Right cardiac atrium (tissue), 5 donors: ENCODE data around the gene FAM117A. TPM values are rescaled to one million over a fixed set of nuclear protein-coding genes. Genes with fewer than 3 reads are reported as not detected.
"Not testable (repeated sequence)": the region's sequence is repeated elsewhere in the genome, so short reads cannot be mapped to it uniquely, and the experiment has no call there.

Experiments used
- ATAC-seq, 2 donors: fragments of 200-7000 bp; cut with Tn5 transposase; one replicate each; pipeline versions ENCODE4 v1.8.0 to v1.9.1; 2020; ENCODE audit warnings: moderate library complexity in 2 of 2, mild to moderate bottlenecking in 1 of 2
- DNase-seq, 3 donors: peaks; one replicate each; pipeline ENCODE4 v3.0.0-alpha.2; 2020
- H3K27ac ChIP-seq: one replicate; pipeline ENCODE4 v1.5.1; 2013; ENCODE audit warnings: mild to moderate bottlenecking, low read length, control low read depth, moderate library complexity
- H3K27me3 ChIP-seq: one replicate; pipeline ENCODE4 v1.6.1; 2013; ENCODE audit not compliant: control insufficient read depth, insufficient read depth
- H3K4me1 ChIP-seq: one replicate; pipeline ENCODE4 v1.6.1; 2013; ENCODE audit warnings: low read length; ENCODE audit not compliant: control insufficient read depth, insufficient read depth
- H3K4me3 ChIP-seq: one replicate; pipeline ENCODE4 v1.5.1; 2013; ENCODE audit warnings: low read length, control low read depth
- H3K9me3 ChIP-seq: one replicate; pipeline ENCODE4 v1.6.1; 2013; ENCODE audit warnings: low read length; ENCODE audit not compliant: control insufficient read depth
- WGBS: extraction: QIAGEN DNeasy Blood & Tissue Kit; methylation state at CpG from one replicate; pipeline ENCODE4 v1.1.7; 2013; 5-methylcytosine and 5-hydroxymethylcytosine counted together
- intact Hi-C, 4 donors: fragments of 100-400 bp; cut with DNase I; formaldehyde crosslinking; loops; one replicate each; pipeline versions ENCODE4 v1.11.0 to v1.14.0; 2022 to 2023
- polyA plus RNA-seq: library from polyadenylated mRNA; stranded (reverse); fragments of 200-250 nt; gene quantifications from one replicate; pipeline ENCODE4 v1.2.3, GENCODE V29; 2013
- total RNA-seq, 4 donors: library from RNA; stranded (reverse); fragmentation: NEBNext Ultra II Directional; extraction: Animal tissue kit (Norgen Biotek cat#: 25700); gene quantifications; one replicate each; pipeline ENCODE4 v1.2.1, GENCODE V29; 2021
- donor health status: healthy with polysubstance abuse.
- donor health status: DM: no; HTN: yes; CAD: no.
- donor health status: DM: no; HTN: no; CAD: no.
- donor health status: DM: no; HTN: yes; CAD: no; lungs with severe emphysema.
- donor health status: DM: yes; HTN: yes; CAD: no.

FAM117A gene
- total and polyA plus RNA-seq, 5 donors, result 9.9 to 22.8 (median 16.9) TPM

- ATAC-seq, result no peak
- intact Hi-C loops, result no loop called here
- no peak overlapping the region for H3K27ac ChIP-seq
- no peak for DNase-seq
- H3K27me3 ChIP-seq, result no peaks in the 10 kb centered on the region
- H3K4me1 ChIP-seq, result no peaks in the 10 kb centered on the region
- H3K9me3 ChIP-seq, result no peaks in the 10 kb centered on the region
- 19% methylated on average over 8 of the region's 8 CpGs for WGBS
- H3K4me3 ChIP-seq, result peak overlapping the region; percentile 98
Observed at GRCh38 chr17:49764559-49765180, 739 bp upstream of the FAM117A start.

DNA sequence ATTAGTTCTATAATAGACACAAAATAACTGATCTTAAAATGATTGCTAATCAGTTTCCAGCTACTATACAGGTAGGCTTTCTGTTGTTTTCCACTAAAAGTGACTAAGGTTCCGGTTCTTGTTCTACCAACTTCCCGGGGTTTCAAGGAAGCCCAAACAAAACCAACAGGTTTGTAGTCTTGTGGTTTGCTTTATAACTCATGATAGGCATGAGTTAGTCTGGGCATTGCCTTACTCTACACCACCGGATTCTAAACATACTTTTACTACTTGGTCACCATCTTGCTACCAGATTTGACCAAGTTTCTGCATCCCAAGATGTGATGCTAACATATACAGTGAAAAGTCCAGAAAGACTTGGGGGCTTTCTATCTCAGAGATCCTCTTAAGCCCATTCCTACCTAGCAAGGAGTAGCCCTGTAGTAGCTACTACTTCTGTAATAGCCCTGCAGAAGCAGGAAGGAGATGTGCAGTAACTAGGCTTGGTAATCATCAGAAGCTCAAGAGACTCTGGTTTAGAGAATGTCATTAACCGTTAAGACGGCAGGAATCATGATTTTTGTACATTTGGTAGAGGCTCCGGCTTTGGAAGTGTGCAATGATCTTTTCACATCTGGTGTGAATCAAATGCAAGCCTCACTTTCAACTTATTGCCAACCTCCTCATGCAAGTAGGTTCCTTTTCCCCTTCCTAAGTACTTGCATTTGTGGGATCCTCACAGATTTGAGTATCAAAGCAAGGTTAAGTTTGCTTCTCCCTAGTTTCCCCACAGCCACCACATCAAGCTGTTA is 1.6 kb downstream of the FAM117A start:
- intact Hi-C loops, result no loop called here
- 64% methylated on average over 6 of the region's 6 CpGs for WGBS
- peaks cover 1% of the 10 kb centered on the region for H3K4me1 ChIP-seq
- no peaks in the 10 kb centered on the region for H3K9me3 ChIP-seq
- no peak for ATAC-seq
- H3K4me3 ChIP-seq, result no peak overlapping the region
- H3K27me3 ChIP-seq, result no peaks in the 10 kb centered on the region
- H3K27ac ChIP-seq, result no peak overlapping the region
- no peak for DNase-seq

DNA sequence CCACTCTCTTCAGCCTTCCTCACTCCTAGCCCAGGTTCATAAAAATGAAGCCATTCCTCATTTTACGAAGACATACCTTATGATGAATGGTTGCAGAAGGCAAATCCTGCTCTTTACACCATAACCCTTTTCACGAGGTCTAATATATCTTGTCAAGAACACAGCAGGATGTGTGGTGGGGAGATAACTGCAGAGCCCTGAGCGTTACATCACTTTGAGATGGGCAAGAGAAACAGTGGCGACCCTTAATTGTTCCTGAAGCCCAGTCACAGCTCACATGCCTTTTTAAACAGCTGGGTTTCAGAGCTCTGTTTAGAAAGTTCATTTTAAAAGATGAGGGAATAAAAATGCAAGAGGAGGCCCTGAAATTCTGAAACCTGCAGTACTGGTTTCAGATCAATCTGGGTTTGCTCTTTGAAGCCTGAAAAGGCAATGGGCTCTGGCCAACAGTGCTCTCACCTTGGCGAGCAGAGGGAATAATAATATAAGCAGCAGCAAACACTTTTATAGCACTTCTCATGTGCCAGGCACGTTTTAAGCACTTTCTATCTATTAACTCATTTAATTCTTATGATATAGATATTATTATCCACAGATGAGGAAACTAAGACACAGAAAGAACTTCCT is 2.9 kb downstream of the FAM117A start:
- ATAC-seq, result no peak
- Histone ChIP-seq H3K4me3 (no peak overlapping the region), H3K9me3 (no peaks in the 10 kb centered on the region), H3K4me1 (peaks cover 2% of the 10 kb centered on the region), H3K27ac (peak overlapping the region; percentile 18), H3K27me3 (no peaks in the 10 kb centered on the region)
- intact Hi-C loops, result no loop called here
- DNase-seq, result no peak
- WGBS, result 49% methylated on average over 6 of the region's 6 CpGs

DNA sequence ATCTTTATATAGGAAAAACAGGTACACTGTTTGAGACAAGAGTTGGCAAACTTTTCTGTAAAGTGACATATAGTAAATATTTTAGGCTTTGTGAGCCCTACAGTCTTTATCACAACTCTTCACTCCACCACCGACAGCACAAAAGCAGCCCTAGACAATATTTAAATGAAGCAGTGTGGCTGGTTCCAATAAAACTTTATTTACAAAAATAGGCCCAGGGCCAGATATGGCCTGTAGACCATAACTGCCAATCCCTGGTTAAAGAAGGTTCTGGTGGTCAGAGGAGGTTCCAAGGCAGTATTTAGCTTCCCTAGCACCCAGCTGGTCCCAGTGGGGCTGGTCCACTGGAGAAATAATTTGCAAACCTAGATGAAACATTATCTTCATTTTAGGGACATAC is 3.6 kb downstream of the FAM117A start:
- DNase-seq, result no peak
- intact Hi-C loops, result no loop called here

DNA sequence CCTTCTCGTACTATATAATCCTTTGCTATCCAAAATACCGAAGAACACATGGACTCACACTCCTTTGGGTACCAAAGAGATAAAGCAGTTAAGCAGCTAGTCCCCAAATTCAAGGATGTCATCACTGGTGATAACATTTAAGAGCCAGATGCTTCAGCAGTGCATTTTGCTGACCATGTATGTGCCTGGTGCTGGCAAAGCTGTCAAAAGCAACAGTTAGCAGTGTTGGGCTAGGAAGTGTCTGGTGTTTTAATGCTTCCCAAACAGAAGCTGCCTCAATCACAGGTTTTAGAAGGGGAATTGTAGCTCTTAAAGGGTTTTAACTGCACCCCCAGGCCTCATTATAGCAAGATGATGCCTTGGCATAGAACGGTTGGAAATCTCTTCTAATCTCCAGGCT is 4.7 kb downstream of the FAM117A start:
- peak overlapping the region; percentile 34 for H3K27ac ChIP-seq
- peaks cover 5% of the 10 kb centered on the region for H3K4me1 ChIP-seq
- H3K27me3 ChIP-seq, result no peaks in the 10 kb centered on the region

More for the DNA sequence above, 3.6 kb downstream of the FAM117A start:
- ATAC-seq, result no peak
- Histone ChIP-seq H3K4me3 (no peak overlapping the region), H3K27me3 (no peaks in the 10 kb centered on the region), H3K4me1 (peaks cover 2% of the 10 kb centered on the region), H3K27ac (no peak overlapping the region), H3K9me3 (no peaks in the 10 kb centered on the region)
- 55% methylated on average over 1 of the region's 1 CpG for WGBS

GRCh38 chr17:49758464-49759010 is 5.4 kb downstream of the FAM117A start:
- H3K27me3 ChIP-seq, ATAC-seq, H3K4me3 ChIP-seq, DNase-seq, intact Hi-C loops, H3K4me1 ChIP-seq, H3K27ac ChIP-seq, H3K9me3 ChIP-seq: not testable (repeated sequence)
- WGBS, result 85% methylated on average over 8 of the region's 8 CpGs

More for the DNA sequence above, 4.7 kb downstream of the FAM117A start:
- Histone ChIP-seq H3K4me3 (no peak overlapping the region), H3K9me3 (no peaks in the 10 kb centered on the region)
- no peak for DNase-seq
- intact Hi-C loops, result no loop called here
- WGBS, result 35% methylated on average over 3 of the region's 3 CpGs
- no peak for ATAC-seq

GRCh38 chr17:49757151-49757777 is 6.7 kb downstream of the FAM117A start:
- WGBS, result 60% methylated on average over 6 of the region's 6 CpGs
- peak in 1 of 2 donors; percentile 32 for ATAC-seq
- H3K27ac ChIP-seq, result peak overlapping the region; percentile 57

DNA sequence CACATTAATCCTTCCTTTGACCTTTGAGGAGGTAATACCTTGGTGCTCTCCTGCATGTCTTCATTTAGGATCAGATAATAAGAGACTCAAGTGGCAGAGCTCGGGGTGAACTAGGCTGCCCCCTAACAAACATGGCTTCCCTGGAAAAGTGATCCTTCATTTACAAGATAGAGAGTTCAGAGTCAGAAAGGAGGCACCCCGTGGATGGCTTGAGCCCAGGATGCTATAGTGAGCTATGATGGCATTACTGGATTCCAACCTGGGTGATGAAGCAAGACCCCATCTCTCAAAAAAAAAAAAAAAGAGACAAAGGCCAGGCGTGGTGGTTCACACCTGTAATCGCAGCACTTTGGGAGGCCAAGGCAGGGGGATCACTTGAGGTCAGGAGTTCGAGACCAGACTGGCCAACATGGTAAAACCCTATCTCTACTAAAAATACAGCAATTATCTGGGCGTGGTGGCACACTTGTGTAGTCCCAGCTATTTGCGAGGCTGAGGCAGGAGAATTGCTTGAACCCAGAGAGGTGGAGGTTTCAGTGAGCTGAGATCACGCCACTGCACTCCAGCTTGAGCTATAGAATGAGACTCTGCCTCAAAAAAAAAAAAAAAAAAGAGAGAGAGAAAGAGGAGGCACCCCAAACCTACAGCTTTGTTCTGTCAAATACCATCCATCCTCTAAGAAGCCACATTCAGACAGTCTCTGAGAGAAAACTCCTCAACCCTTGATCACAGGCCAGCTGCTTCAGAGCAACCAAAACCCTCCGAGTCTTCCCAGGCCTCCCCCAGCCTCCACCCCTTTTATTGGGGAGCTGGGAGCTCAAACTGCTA is 7.4 kb downstream of the FAM117A start:
- Histone ChIP-seq H3K27me3 (no peaks in the 10 kb centered on the region), H3K4me3 (no peak overlapping the region), H3K9me3 (no peaks in the 10 kb centered on the region), H3K27ac (peak overlapping the region; percentile 36), H3K4me1 (peaks cover 14% of the 10 kb centered on the region)
- 79% methylated on average over 9 of the region's 9 CpGs for WGBS
- intact Hi-C loops, result no loop called here
- ATAC-seq (no peak), DNase-seq (no peak)

More at GRCh38 chr17:49757151-49757777, 6.7 kb downstream of the FAM117A start:
- peak in 1 of 3 donors; percentile 63 for DNase-seq
- Histone ChIP-seq H3K27me3 (no peaks in the 10 kb centered on the region), H3K9me3 (no peaks in the 10 kb centered on the region), H3K4me3 (no peak overlapping the region), H3K4me1 (peaks cover 12% of the 10 kb centered on the region)
- intact Hi-C loops, result no loop called here

GRCh38 chr17:49755663-49756283 is 8.2 kb downstream of the FAM117A start:
- peaks cover 14% of the 10 kb centered on the region for H3K4me1 ChIP-seq
- no peaks in the 10 kb centered on the region for H3K27me3 ChIP-seq
- peak overlapping the region; percentile 8 for H3K27ac ChIP-seq
- no peak overlapping the region for H3K4me3 ChIP-seq
- intact Hi-C loops, result no loop called here
- H3K9me3 ChIP-seq, result no peaks in the 10 kb centered on the region
- ATAC-seq (no peak), DNase-seq (no peak)
- 71% methylated on average over 4 of the region's 4 CpGs for WGBS

DNA sequence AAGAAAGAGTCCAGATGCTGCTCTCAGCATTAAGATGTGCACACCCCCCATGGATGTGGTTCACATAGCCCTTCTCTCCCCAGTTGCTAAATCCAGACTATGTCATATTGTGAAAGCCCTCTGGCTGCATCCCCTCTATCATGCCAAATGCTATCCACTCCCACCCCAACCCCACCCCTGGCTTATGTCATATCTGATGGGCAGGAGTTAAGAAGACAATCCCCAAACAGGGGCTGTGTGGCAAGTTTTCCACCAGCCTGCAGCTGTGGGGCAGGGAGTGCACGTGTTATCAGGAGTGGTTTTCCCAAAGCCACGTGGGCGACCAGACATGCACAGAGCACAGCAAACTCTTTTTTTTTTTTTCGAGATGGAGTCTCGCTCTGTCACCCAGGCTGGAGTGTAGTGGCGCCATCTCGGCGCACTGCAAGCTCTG is 10.0 kb downstream of the FAM117A start:
- ATAC-seq (peak; percentile 62 to 83), DNase-seq (peak; percentile 68 to 78 (median 72))
- peaks cover 14% of the 10 kb centered on the region for H3K4me1 ChIP-seq
- 40% methylated on average over 8 of the region's 8 CpGs for WGBS
- H3K27ac ChIP-seq, result peak overlapping the region; percentile 25
- H3K9me3 ChIP-seq, result no peaks in the 10 kb centered on the region
- intact Hi-C loops, result no loop called here
- H3K27me3 ChIP-seq, result no peaks in the 10 kb centered on the region
- H3K4me3 ChIP-seq, result no peak overlapping the region
